GM19023 (cell line): ENCODE measurements around the gene TPST1.
"Not testable (repeated sequence)": the region's sequence is repeated elsewhere in the genome, so short reads cannot be mapped to it uniquely, and the experiment has no call there.

Experiments
- ATAC-seq: cut with Tn5 transposase; IDR thresholded peaks from one replicate; pipeline ENCODE4 v1.9.1; 2021; ENCODE audit warnings: mild to moderate bottlenecking, moderate library complexity; ENCODE audit not compliant: unreplicated experiment

The TPST1 gene

DNA sequence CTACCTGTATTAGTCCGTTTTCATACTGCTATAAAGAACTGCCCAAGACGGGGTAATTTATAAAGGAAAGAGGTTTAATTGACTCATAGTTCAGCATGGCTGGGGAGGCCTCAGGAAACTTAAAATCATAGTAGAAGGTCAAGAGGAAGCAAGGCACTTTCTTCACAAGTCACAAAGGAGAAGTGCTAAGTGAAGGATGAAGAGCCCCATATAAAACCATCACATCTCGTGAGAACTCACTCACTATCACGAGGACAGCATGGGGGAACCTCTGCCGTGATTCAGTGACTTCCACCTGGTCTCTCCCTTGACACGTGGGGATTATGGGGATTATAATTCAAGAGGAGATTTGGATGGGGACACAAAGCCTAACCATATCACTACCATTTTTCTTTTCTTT is 119.9 kb downstream of the TPST1 start:
- ATAC-seq: not testable (repeated sequence)

DNA sequence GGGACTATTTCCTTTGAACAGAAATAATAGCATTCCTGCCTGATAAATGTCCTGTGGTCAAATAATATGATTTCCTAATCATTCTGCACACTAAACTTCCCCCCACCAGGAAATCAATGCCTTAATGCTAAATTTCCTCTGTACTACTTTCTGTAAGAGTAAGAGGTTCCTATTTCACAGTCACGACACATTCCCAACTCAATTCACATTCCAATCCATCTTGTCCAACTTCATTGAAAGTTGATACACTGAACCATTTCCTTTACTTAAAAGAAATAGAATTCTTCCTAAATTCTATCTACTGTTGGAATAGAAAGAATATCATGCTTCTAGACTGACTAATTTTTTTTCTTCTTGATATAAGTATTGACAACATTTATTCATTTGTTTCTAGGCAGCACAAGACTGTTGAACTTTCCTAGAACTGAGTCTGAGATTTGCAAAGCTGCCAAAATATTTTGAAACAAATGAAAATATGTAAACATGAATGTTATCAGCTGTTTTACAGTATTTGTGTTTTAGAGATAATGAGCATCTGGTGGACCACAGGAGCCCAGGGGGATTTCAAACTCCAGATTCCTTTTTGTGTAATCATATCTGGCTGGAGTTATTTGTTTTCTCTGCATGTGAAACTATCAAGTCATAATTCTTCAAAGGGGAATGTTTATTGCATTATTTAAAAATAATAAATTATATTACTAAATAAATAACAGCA is 121.5 kb downstream of the TPST1 start:
- ATAC-seq: no peak

DNA sequence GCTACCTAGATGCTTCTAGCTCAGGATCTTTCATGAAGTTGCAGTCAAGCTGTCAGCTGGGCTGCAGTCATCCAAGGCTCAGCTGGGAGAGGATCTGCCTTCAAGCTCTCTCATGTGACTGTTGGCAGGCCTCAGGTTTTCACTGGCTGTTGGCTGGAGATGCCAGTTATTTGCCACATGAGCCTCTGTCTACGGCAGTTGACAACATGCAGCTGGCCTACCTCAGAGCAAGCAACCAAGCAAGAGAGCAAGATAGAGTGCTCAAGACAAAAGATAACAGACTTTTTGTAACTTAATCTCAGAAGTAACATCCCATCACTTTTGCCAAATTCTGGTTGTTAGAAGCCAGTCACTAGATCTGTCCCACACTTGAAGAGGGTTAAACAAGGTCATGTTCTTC is 125.8 kb downstream of the TPST1 start:
- ATAC-seq: no peak

DNA sequence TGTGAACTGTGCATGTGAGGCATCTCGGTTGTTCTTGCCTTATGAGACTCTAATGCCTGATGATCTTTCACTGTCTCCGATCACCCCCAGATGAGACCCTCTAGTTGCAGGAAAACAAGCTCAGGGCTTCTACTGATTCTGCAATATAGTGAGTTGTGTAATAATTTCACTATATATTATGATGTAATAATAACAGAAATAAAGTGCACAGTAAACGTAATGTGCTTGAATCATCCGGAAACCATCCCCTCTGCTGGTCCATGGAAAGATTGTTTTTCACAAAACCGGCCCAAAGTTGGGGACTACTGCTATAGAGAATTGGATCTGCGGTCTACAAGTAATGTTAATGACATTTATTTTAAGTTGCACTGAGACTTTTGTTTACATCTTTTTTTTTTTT is 126.7 kb downstream of the TPST1 start:
- ATAC-seq: no peak

DNA sequence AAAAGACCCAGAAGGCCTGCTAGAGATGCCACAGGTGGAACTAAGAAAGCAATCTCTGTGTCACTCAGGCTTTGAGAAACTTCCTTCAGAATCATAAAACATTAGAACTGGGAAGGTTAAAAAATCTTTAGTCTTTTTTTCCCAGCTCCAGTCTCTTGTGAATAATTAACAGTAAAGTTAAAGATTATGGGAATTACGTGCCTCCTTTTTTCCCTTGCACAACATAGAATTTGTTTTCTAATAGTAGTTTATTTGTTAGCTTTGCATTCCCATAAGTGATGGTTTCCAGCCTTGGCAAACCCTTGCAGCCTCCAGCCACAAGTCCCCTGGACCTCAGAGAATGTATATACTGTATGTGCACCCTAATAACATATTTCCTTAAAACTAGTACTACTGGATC is 128.3 kb downstream of the TPST1 start:
- ATAC-seq: no peak

DNA sequence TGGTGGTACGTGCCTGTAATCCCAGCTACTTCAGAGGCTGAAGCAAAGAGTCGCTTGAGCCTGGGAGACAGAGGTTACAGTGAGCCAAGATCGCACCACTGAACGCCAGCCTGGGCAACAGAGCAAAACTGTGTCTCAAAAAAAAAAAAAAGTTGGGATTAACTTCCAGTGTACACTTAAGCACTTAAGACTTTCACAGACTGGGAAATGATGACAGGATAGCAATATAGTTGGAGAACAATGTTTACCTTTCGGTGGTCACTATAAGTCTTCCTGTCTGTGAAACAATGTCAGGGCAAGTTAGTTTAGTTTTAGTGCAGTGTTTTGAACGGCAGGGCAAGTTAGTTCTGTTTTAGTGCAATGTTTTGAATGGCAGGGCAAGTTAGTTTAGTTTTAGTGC is 130.2 kb downstream of the TPST1 start:
- ATAC-seq: no peak

DNA sequence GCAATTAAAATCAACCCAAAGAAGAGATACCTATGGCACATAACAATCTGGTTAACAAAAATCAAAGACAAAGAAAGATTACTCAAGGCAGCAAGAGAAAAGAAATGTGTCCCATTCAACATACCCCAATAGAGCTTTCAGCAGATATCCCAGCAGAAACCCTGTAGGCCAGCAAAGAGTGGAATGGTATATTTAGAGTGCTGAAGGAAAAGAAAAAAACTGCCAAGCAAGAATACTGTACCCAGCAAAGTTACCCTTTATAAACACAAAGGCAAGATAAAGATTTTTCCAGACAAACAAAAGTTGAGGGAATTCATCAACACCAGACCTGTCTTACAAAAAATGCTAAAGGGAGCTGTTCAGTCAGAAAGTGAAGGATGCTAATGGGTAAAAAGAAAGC is 131.6 kb downstream of the TPST1 start:
- ATAC-seq: no peak

DNA sequence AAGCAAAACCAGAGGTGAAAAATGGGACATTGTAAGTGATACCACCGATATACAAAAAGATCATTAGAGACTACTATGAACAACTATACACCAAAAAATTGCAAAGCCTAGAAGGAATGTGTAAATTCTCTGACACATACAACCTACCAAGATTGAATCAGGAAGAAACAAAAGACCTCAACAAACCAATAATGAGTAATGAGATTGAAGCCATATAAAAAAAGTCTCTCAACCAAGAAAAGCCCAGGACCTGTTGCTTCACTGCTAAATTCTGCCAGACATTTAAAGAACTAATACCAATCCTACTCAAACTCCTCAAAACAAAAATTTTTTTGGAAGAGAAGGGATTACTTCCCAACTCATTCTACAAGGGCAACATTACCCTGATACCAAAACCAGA is 134.0 kb downstream of the TPST1 start:
- no peak for ATAC-seq

DNA sequence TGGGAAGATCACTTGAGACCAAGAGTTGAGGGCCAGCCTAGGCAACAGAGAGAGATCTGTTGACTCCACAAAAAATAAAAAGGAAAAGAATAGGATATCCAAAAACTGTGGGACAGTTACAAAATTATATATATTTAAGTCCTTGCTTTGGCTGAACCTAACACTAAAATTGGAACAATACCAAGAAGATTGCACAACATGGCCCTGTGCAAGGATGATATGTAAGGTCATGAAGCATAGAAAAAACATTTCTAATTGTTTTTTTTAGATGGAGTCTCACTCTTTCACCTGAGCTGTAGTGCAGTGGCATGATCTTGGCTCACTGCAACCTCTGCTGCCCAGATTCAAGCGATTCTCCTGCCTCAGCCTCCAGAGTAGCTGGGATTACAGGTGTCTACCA is 139.0 kb downstream of the TPST1 start:
- ATAC-seq: no peak

DNA sequence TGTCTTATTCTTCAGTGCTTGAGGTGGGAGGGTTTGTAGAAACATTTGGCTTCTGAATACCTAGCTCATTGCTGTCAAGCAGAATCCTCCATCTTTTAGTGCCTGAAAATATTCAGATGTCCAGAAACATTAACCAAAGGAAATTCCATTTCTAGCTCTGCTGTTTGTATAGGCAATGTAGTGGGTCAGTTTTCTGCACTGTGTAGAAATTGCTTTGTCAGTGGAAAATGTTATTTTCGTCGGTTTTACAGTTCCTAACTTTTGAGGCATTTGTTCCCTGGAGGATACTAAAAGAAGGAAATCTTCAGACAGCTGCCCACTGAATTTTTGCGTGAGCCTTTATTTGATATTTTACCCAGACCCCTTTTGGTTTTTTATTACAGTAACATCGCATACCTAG is 143.4 kb downstream of the TPST1 start:
- ATAC-seq: no peak

DNA sequence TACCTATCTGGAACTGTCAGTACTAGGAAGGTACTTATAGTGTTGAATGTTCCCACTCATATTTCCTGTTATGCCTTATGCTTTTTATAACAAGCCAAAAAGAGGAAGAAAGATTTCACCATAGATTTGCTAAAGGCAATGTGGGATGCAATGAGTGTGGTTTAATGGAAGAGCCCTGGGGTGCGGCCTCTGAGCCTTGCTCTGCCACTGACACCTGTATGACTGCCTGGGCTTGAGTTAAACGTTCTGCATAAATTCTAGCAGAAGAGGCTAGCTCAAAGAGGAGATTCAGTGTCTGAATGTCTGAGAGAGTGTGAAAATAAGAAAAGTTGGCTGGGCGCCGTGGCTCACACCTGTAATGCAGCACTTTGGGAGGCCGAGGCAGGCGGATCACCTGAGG is 143.8 kb downstream of the TPST1 start:
- ATAC-seq: no peak

DNA sequence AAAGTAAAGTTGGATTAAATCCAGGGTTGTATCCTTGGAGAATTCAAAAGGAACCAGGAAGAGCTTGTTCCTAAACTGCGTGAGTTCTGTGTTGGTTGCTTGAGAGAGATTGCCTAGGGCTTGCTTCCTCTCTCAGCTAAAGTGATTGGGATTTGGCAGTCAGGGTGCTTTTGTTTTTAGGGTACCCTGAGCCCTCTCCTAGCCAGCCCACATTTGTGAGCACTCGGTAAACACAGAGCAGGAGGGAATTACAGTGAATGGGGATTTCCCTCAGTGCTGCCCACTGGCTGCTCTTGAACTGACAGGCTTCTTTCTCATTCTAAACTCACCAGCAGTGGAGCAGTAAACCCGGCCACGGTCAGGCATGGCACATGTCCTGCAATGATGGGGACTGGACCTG is 146.9 kb downstream of the TPST1 start:
- ATAC-seq: no peak

DNA sequence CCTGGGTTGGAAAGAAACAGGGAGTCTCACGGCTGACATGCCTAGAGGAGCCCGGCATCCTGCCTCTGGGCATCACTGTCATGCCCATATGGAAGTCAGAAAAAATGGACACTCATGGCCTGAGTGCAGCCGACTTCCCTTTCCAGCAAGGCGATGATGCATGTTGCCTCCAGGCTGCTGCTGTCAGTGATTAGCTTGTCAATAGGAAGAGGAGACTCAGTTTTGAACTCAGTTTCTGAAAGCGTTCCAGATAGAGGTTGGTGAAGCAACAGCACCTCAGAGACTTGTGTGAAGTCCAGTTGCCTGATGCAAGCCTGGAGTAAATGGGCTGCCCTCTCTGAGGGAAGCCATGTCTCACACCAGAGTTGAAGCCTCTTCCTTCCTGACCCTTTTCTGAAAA is 148.4 kb downstream of the TPST1 start:
- no peak for ATAC-seq

DNA sequence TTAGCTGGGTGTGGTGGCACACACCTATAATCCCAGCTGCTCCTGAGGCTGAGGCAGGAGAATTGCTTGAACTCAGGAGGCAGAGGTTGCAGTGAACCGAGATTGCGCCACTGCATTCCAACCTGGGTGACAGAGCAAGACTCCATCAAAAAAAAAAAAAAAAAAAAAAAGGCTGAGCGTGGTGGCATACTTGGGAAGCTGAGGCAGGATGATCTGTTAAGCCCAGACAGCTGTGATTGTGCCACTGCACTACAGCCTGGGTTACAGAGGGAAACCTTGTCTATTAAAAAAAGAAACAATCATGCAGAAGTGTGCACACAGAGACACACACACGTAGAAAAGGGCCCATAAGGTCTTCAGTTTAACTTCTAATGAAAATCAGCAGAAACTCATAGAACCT is 150.6 kb downstream of the TPST1 start:
- no peak for ATAC-seq

DNA sequence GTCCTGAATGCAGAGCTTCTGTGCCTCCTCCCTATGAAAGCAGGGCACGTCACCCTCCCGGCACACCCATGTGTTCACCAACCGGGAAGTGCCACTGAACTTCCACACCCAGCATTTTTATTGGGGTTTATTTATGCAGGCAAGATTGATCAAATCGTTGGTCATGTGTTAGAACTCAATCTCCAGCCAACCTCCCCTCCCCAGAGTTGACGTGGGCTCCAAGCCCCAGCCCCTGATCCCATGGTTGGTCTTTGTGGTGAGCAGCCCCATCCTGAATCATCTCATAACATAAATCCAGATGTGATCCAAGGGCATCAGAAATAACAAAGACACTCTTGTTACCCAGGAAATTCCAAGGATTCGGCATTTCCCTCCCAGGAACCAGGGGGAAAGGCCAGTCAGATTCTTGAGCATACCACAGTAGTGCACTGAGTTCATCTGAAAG is 151.2 kb downstream of the TPST1 start:
- ATAC-seq: no peak

DNA sequence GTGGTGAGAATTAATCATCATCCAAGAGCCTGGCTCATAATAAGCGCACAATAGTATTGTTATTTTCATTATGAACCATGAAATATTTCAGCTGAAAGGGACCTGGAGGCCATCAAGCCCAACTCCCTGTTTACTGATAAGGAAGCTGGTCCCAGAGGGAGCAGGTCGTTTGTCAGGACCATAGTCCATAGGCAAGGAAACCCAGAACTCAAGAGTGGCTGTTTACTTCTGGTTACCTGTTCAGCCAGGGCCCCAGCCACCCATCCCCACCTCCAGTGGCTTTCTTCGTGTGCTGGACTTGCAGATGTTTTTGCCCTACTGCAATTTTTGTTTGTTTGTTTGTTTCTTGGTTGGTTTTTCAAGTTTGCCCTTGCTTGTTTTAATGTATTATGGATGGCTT is 152.0 kb downstream of the TPST1 start:
- no peak for ATAC-seq

DNA sequence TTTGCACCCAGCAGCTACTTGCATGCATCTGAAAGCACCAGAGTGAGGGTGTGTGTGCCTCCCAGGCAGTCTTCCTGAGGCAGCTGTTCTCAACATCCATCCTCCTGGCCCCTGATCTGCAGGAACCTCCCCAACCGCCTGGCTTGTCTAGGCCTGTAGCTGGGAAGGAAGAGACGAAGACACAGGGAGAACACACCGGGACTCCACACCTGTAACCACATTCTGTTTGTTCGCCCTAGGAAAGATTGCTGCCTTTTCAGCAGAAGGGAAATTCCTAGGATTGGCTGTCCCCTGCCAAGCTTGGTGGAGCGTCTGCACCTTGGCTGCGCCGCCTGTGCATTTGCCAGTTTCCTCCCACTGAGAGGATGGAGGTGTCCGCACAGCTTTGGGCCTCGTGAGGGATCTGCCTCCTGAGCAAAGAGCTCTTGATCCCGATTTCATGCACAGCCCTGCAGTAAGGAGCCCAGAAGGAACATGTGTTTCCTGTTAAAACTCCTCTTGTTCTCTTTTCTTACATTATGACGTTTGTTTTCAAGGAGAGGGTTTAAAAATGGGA is 154.6 kb downstream of the TPST1 start:
- no peak for ATAC-seq

DNA sequence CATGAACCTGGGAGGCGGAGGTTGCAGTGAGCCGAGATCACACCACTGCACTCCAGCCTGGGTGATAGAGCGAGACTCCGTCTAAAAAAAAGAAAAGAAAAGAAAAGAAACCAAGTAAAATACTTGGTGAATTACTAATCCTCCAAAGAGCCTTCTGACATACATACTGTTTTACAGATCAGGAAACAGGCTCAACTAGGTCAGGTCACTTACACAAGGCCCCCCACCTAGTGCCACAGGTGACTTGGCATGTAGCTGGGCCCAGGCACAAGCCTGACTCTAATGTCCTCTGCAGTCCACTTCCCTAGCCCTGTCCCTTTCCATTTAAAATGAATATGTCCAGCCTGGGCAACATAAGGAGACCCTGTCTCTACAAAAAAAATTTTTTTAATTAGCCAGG is 157.0 kb downstream of the TPST1 start:
- no peak for ATAC-seq

DNA sequence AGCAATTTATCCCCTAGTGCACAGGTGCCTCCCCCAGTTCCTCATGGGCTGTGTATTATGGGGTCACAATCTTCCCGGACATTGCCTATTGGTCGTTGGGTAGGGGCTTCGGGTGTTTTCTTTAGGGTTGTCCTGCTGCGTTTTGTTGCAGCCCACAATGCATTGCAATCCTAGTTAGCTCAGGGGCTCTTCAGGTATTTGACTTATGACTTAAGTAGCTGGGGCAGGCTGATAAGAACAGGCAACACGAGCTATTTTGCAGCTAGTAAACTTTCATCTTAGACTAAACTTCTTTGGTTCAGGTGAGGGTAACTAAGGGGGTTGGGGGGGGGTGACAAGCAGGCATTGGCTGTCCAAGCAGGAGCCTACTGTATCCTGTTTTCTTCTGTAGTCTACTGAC is 158.5 kb downstream of the TPST1 start:
- no peak for ATAC-seq

DNA sequence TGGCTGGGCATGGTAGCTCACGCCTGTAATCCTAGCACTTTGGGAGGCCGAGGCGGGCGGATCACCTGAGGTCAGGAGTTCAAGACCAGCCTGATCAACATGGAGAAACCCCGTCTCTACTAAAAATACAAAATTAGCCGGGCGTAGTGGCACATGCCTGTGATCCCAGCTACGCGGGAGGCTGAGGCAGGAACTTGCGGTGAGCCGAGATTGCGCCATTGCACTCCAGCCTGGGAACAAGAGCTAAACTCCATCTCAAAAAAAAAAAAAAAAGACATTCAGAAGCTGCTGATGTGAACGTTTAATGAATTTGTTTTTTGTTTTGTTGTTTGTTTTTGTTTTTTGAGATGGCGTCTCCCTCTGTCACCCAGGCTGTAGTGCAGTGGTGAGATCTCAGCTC is 159.9 kb downstream of the TPST1 start:
- ATAC-seq: not testable (repeated sequence)

DNA sequence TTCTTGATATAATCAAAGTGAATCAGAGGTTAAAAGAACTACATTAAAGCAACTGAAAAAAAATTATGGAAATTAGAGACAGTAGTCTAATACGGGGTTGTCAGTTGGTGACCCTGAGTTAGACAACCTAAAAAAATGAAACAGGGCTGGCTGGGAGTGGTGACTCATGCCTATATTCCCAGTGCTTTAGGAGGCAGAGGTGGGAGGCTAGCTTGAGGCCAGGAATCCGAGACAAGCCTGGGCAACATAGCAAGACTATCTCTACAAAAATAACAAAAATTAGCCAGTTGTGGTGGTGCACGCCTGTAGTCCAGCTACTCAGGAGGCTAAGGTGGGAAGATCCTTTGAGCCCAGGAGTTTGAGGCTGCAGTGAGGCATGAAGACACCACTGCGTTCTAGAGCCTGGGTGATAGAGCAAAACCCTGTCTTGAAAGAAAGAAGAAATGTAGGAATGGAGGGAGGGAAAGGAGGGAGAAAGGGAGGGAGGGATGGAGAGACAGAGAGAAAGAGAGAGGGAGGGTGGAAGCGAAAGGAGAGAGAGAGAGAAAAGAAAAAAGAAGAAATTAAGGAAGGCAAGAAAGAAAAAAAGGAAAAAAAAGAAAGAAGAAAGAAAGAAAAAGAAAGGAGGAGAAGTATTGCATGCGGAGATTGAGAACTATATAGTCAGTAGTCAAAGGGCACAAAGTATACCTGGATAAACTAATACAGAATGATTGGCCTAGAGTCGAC is 166.1 kb downstream of the TPST1 start:
- ATAC-seq: no peak

DNA sequence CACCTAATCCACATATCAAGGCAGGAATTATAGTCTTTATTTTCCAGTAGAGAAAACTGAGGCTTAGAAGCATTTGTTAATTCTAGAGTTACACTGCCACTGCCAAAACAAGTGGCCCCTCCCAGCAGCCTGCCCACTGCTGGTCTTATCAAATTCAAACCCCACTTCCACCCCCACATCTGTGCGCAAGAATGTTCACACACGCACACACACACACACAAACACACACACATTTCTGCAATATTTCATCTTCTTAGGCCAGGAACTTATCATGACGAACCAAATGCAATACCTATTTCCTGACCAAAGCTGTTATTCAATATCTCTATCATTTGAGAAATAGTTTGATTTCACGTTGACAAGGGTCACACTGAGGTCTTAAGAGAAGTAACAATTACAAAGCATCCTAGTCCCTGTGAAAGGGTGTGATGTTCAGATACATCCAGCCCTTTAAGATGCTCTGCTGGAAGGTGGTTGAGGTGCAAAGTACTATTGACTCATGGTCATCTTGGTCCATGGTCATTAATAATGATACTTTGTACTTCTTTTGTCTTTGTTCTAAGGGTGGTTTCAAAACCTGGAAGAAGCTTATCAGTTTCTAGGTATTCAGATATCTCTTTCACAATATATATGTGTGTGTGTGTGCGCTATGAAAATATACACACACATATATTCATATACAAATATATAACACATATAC is 169.2 kb downstream of the TPST1 start:
- ATAC-seq: not testable (repeated sequence)
